Islet of Langerhans (tissue), 1 donor: ENCODE measurements around the gene MACROH2A1.

Experiments used
- FAIRE-seq: peaks from one replicate; lab custom pipeline; 2011; peaks lifted over from hg19 to GRCh38; lab: Jason Lieb, UNC

Gene MACROH2A1

DNA sequence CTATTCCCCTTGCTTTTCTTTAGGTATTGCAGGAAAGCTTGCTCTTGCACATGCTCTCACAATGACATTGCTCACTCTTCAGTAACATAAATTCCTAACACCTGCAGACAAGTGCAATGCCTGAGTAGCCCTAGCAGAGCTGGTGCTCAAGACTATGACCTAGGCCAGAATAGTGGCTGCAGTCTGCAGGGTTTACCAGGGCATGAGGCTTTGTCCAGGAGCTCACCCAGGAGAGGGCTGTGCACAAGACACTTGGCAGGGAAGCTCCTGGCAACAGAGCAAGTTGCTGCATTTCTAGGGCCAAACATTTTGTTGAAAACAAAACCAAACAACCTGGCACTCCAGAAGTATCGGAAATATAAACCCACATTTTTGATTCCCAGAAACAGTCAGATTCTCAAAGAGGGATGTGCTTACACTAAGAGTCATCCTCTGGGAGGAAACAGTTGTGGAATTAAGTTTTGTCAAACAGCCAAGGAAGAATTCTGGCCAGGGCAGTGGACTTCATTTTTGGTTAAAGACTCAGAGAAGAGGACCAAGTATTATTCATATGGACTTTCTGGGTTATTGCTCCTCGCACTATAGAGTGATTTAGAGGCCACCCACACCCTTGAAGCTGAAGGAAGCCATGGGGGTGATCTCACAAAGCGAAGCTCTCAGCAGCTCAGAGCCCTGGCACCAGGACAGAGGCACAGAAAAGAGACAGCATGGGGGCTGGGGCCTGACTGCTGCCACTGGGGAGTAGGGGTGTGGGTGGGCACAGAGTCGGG lies 44.9 kb downstream of the MACROH2A1 start:
- no peak for FAIRE-seq

DNA sequence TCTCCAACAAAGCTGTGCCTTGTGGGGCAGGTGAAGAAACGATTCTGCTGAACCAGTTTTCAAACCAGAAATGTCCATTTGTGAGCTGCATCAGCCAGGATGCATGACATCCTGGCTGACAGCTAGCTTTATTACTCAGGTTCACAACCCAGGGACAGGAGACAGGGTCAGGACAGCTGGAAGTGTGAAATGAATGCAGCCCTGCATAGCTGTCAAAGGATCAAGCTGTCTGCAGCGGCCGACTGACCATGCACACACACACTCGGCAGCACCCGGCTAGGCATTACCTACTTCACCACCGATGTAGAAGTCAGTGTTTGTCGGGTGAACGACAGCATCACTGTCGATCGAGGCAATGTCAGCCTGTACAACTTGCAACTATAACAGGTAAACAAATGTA lies 48.5 kb downstream of the MACROH2A1 start:
- FAIRE-seq = no peak

DNA sequence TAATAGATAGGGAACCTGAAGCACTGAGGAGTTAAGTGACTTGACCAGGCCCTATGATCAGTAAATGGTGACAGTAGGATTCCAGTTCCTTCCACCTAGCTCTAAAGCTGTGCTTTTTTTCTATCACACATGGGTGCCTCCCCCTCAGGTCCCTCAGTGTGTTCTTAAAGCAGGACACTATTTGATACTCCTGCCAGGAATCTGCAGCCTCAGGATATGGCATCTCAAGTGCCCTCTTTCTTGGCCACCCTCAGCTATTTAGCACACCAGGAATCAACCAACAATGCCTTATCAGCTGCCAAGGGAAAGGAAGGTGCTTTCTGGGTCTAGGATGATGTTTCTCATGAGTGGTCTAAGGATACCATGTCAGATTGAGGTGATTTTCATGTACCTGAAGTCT lies 49.1 kb downstream of the MACROH2A1 start:
- FAIRE-seq = no peak

DNA sequence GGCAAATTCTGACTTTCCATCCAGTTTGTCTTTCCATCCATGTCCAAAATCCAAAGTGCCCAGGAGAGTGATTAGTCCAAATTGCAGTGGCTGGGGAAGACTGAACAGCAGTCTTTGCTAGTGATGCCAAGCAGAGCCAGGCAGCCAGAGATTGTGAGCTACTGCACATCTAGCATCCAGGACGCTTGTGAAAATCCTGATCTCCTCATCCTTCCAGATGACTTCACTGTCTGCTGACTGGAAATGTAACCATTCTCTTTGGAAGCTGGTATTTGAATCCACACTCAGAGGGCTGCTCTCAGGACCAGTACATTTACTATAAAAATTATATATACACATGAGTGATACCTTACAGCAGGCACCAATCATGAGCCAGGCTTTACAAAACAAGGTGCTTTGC lies 49.6 kb downstream of the MACROH2A1 start:
- FAIRE-seq = no peak

GRCh38 chr5:135348918-135349317 lies 50.1 kb downstream of the MACROH2A1 start:
- FAIRE-seq = no peak

DNA sequence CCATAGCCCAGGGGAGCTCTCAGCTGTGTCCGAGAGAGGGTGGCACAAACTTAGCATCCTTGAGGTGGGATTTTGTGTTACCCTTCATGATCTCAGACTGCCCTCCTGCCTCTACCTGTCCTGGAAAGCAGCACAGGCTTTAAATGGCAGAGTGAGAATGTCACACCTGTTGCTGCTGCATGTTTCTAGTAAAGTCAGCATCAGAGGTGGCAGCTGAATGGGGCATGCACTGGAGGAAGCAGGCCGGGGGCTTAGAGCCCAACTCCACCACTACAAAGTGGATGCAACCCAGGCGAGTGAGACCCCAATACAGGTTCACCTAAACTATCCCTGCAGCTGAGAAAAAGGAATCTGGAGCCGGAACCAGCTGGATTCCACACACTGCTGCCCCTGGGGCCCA lies 51.6 kb downstream of the MACROH2A1 start:
- no peak for FAIRE-seq

DNA sequence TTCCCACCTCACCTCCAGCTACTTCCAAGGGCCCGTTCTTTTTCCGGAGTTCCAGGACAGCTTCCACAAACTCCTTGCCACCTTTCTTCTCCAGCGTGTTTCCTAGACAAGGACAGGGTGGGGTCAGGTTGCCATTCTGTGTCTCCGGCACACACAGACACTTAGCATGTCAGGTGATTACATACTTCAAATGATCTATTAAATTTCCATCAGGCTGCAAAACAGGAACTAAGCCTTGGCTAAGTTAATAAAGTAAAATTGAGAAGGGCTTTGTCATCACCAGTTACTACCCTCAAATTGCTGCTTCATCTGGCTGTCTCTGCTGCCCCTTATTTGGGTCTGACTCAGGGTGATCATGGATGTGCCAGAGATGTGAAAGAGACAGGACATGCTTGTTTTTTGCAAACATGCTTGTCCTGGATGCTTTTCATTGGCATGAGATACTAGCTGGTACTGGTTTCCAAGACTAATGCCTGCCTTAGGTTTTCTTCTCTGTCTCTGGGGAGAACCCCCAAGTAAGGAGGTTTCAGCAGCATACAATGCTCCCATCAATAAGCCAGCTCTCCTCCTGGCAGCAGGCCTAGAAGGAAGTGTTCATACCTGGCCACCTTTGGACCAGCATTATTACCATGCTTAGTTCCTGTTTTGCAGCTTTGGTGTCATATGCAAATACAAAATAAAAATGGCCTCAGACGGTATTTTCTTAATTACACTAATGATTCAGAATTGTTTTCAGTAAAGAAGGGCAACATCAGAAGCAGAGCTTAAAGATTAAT lies 52.9 kb downstream of the MACROH2A1 start:
- no peak for FAIRE-seq

- FAIRE-seq = no peak
Observed at GRCh38 chr5:135344349-135344748, 54.7 kb downstream of the MACROH2A1 start.

DNA sequence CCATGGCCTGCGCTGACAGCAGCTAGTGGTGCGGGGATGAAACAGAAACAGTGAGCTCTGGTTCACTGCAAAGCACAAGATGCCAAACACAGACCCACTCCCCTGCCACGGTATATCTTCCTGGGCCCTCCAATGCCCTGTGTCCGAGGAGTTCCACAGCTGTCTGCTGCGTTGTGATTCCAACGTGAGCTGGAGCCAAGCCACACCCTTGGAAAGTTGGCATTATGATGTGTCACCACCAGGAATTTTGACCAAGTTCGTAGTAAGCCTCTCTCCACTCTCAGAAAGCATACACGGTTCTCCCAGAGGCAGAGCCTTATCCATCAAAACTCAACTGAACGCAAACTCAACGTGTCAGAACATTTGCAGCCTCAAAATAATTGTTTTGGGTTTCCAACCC lies 55.6 kb downstream of the MACROH2A1 start:
- FAIRE-seq = no peak

GRCh38 chr5:135342551-135342875 lies 56.5 kb downstream of the MACROH2A1 start:
- FAIRE-seq = no peak

DNA sequence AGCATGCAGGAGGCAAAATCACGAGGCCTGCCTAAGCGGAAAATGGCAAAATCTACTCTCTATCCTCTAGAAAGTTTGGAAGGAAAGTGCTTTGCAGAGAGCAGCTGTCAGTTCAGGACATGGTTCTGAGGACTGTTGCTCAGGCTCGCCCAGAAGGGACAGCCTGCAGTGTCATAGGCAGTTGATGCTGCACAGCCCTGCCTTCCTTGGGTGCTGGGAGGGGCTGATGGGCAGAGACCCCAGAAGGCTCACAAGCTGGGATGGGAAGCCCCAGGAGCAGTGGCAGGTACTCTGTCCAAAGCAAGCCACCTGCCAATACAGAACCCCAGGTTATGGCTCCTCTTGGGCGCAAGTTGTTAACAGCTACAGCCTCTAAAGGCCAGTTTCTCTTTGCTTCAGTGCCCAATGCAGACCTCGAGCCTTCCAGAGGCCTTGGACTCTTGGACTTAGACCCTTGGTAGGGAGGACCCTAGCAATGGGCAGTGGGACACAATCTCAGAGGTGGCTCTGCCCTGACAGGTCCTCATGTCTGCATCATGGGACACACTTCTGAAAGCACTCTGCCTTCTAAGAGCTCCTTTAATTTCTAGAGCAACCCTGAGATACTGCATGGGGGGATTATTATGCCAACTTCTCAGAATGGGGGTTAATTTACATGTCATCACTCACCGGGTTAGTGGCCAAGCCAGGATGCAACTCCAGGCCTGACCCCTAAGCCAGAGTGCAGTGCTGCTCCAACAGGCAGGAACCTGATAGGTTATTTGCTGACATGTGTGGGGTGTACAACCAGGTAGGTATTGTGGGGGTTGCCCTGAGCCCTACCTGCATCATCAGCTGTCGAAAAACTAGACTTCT lies 57.1 kb downstream of the MACROH2A1 start:
- FAIRE-seq = no peak

DNA sequence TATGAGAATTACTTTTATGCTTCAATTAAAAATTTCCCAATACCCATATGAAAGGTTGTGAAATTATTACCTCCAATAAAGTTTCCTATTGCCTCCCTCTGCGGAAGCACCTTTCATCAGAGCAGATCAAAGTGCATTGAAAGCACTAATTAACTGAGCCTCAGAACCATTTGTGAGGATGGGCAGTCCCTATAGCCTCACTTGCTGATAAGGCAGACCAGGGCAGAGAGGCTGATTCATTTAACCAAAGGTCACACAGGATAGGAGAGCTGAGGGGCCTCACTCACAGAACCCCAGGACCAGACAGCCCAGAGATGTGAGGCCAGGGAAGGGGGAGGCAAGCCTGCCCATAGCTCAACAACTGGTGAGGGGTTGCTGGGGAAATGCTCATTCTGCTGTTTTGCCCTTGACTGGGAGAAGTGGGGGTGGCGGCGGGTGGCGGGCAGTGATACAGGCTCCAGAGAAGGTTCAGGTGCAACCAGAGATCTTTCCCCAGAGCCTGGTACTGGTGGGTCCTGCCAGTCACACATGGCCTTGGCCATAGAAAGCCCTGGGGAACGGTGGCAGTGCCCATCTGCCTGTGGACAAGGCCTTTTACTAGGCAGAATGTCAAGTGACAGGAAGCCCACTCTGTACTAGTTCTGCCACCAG lies 57.9 kb downstream of the MACROH2A1 start:
- FAIRE-seq = no peak

GRCh38 chr5:135340568-135340967 lies 58.5 kb downstream of the MACROH2A1 start:
- FAIRE-seq = no peak

GRCh38 chr5:135339623-135340022 lies 59.4 kb downstream of the MACROH2A1 start:
- no peak for FAIRE-seq

DNA sequence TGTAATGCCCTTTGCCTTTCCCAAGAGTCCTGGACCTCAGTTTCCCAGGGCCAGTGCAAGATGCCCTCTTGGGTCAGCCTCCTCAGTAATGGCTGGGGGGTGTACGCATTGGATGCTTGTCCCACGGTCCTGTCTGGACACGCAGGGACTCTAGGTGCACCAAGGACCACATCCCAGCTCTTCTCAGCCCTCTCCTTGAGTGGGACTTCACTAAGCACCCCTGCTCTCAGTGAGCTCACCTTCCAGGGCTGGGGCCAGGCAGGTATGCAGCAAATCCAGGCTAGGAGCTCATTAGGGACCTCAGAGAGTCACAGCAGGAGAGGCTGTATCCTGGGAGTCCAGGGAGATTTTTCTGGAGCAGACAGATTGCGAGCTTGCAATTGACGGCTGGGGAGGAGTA lies 59.8 kb downstream of the MACROH2A1 start:
- FAIRE-seq = no peak

DNA sequence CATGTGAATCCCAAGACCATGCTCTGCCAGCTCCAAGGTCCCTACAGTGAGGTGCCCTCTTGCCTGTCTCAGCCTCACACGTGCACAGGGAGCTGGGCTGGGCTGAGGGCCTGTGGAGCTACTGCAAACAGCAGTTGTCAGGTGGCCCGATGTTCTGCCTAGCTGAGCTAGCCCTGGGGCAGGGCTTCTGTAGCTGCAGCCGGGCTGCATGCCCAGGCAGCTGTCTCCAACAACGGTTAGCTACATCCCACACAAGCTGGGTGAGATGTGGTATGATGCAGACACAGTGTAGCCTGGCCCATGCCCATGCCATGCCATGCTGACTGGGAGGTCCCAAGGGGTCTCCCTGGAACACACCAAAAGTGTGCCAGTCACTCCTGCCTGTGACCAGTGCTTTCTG lies 62.0 kb downstream of the MACROH2A1 start:
- FAIRE-seq = no peak

DNA sequence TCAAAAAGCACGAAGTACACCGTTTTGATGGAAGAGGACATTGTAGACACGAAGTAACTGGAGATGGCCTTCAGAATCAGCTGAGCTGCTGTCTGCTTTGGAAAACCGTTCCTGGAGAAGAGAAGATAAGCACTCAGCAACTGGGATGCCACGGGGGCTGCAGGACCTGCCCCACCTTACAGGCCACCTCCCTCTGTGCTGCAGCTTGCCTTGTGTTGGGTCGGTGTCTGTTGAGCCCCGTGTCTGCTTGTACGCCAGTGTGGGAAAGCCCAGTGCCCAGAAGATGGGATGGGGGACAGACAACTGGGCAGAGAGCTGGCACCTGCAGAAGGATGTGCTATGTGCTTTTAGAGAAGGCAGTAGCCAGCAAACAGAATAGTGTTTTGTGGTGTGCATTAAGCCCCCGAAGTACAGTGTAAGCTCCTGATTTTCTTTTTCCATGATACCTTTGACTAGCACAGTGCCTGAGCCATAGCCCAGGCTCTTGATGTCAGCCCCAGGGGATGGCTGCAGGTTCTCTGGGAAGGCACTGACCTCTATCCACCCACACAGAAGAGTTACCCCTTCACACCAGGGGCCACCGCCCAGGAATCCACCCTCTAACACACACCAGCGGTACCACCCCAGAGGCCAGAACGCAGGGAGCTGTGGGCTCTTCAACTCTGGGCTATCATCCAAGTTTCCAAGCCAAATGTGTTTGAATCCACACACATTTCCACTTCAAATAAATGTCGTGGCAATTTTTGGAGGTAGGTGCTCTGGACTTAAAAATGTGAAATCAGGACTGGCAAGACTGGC lies 63.8 kb downstream of the MACROH2A1 start:
- no peak for FAIRE-seq

GRCh38 chr5:135333732-135334515 lies 65.1 kb downstream of the MACROH2A1 start:
- no peak for FAIRE-seq

DNA sequence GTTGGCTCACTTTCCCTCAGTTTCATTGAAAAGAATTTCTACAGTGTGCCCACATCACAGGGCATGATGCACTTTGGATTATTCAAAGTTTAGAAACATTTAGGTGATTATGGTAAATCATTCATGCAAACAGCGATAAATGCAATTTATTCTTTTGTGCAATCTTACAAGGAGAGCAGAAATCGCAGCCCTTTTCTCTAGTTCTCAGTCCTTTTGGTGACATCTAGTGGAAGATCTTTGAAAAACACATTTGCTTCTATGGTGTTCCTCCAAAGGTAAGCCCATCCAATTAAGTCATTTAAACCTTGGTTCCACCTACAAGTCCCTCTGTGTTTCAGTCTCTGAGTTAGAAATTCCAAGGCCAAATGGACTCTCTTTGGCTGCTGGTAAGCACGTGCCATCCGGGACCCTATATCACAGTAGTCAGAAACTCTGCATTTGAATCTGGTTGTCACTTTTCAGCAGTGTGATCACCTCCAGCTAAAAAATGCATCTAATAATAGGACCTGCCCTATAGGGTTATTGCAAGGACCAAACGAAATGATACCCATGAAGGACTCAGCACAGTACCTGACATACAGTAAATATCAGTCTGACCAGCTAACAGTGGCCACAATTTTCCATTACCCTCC lies 66.4 kb downstream of the MACROH2A1 start:
- FAIRE-seq = no peak

DNA sequence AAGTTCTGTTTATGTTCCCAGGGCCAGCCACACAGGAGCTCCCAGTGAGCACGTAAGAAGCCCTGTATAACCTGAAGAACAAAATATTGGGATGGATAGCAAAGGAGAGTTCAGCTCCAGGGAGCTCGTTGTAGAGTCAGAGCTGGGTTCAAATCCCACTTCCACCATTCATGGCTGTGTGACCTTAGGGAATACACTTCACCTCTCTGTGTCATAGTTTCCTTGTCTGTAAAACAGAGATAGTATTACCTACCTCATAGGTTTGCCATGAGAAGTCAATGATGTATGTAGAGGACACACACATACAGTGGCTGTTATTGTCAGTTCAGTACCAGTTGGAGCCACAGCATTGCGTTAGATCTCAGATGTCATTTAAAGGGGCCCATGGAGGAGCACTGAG lies 67.4 kb downstream of the MACROH2A1 start:
- FAIRE-seq = no peak

GRCh38 chr5:135330798-135331096 lies 68.3 kb downstream of the MACROH2A1 start:
- no peak for FAIRE-seq
